ENCODE data around the gene TCEA3.

DNA sequence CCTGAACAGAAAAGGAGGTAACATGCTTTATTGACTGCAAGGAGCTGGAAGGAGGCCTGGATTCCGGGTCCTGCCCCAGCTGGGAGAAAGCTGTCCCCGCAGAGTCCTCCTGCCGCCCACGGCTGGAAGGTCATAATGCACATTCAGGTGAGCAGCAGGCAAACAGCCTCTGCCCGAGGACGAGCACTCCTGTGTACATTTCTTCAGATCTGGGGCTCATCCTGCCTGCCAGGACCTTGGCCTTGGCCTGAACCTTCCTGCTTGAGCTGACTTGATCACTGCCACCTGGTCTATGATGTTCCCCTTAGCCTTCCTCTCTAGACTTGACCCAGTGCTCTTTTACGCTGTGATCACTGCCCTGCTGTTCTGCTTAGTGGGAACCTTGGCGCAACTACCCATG, 37.1 kb downstream of the TCEA3 start:
- no peak for TF ChIP-seq POLR2A (IDR thresholded peaks at IDR 0.05)
- TF ChIP-seq, protein P1, sequence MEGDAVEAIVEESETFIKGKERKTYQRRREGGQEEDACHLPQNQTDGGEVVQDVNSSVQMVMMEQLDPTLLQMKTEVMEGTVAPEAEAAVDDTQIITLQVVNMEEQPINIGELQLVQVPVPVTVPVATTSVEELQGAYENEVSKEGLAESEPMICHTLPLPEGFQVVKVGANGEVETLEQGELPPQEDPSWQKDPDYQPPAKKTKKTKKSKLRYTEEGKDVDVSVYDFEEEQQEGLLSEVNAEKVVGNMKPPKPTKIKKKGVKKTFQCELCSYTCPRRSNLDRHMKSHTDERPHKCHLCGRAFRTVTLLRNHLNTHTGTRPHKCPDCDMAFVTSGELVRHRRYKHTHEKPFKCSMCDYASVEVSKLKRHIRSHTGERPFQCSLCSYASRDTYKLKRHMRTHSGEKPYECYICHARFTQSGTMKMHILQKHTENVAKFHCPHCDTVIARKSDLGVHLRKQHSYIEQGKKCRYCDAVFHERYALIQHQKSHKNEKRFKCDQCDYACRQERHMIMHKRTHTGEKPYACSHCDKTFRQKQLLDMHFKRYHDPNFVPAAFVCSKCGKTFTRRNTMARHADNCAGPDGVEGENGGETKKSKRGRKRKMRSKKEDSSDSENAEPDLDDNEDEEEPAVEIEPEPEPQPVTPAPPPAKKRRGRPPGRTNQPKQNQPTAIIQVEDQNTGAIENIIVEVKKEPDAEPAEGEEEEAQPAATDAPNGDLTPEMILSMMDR (IDR thresholded peaks at IDR 0.05): no peak

Data from ovary (tissue), 3 donors.